ENCODE results near the gene ZSWIM1. TPM values are rescaled to one million over a fixed set of nuclear protein-coding genes. Genes with fewer than 3 reads are reported as not detected.

The ZSWIM1 gene
- total and polyA plus RNA-seq, 2 donors from 2014 or later = 6.7 to 13.1 TPM

DNA sequence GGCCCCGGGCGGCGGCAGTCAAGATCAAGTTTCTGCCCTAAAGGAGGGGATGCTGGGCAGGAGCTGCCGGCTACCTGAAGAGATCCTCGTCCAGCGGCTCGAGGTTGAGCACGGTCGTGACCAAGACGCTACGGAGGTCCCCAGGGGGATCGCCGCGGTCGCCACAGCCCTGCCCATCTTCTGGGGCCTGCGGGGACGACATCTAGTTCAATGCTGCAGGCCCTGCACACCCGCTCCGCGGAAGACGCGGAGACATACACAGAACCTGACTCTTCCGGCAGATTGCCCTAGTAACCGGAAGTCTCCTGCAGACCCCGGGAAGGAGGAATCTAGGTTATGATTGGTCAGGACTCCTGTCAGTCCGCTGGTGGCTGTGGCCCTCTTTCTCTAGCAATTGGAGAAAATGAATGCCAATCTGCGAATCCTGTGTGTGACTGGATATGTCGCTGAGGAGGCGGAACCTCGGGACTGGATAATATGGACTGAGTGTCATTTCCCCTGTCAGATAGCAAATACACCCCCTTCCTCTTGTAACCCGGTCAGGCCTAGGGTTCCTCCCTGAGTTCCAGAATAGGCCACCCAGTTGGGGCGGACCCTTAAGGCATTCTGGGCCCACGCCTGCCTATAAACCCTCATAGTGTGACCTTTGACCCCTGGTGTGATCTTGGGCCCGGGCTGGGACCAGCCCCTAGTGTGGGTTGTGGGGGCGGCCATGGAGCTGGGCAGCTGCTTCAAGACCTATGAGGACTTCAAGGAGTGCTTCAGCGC lies 23.7 kb upstream of the ZSWIM1 start, which contains the start of the genes ACOT8 and ZSWIM3:
TSS of gene ACOT8 (minus strand) at position 279 of the 768 bp plus-strand sequence. CDS start at position 202, 77 bp downstream.
TSS of gene ZSWIM3 (plus strand) at position 501 of the 768 bp plus-strand sequence. CDS start at position 713, 212 bp downstream.
- DNase-seq (peak; percentile 95 to 100 (median 99)), FAIRE-seq (peak; percentile 78)
- intact Hi-C loops (cut with DNase I) = no loop called here
- Histone ChIP-seq H3K4me3 (ENCODE audit: low read length in 3 of 3) (peak within 1 kb of the TSS; percentile 74 to 93 (median 88)), H3K36me3 (ENCODE audit: control insufficient read depth in 2 of 3, insufficient read depth in 3 of 3, low read length in 3 of 3) (peaks cover 0 to 2% (median 0%) of the 10 kb centered on the region in 3 donors), H3K9ac (ENCODE audit: low read length in 3 of 3) (peak within 1 kb of the TSS; percentile 65 to 95 (median 68)), H3K27me3 (ENCODE audit: control insufficient read depth, insufficient read depth, low read length) (no peaks in the 10 kb centered on the region), H3K4me1 (ENCODE audit: control insufficient read depth in 2 of 3, insufficient read depth in 2 of 3, low read depth in 1 of 3, low read length in 3 of 3) (peaks cover 0 to 27% (median 7%) of the 10 kb centered on the region in 3 donors), H3K9me3 (ENCODE audit: control insufficient read depth in 2 of 3, insufficient read depth in 1 of 3, low read length in 3 of 3) (no peaks in the 10 kb centered on the region), H3K27ac (ENCODE audit: low read depth in 2 of 2, low read length in 2 of 2) (peak within 1 kb of the TSS; percentile 81 to 84)
- TF ChIP-seq CTCF (IDR thresholded peaks at IDR 0.05; ENCODE audit: borderline replicate concordance, extremely low read depth, insufficient read depth) = no peak

DNA sequence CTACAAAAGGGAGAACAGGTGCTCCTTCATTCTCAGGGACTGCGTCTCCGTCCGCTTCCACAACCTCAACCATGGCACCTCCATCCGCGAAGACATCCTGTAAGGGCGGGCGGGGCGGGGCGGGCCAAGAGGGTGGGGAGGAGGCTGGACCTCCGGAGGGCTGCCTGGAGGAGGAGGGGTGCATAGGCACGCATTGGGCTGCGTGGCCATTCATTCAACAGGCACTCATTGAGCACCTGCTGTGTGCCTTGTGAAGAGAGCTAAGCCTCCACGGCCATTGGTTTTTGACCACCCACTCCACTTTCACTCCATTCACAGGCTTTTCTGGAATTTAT lies 23.2 kb upstream of the ZSWIM1 start:
- Histone ChIP-seq H3K27ac (ENCODE audit: low read depth in 2 of 2, low read length in 2 of 2) (peak overlapping the region; percentile 81 to 84), H3K9me3 (ENCODE audit: control insufficient read depth in 2 of 3, insufficient read depth in 1 of 3, low read length in 3 of 3) (no peaks in the 10 kb centered on the region), H3K36me3 (ENCODE audit: control insufficient read depth in 2 of 3, insufficient read depth in 3 of 3, low read length in 3 of 3) (peaks cover 0 to 2% (median 0%) of the 10 kb centered on the region in 3 donors), H3K4me3 (ENCODE audit: low read length in 3 of 3) (peak overlapping the region; percentile 74 to 93 (median 88)), H3K9ac (ENCODE audit: low read length in 3 of 3) (peak overlapping the region; percentile 35 to 95 (median 65)), H3K27me3 (ENCODE audit: control insufficient read depth, insufficient read depth, low read length) (no peaks in the 10 kb centered on the region), H3K4me1 (ENCODE audit: control insufficient read depth in 2 of 3, insufficient read depth in 2 of 3, low read depth in 1 of 3, low read length in 3 of 3) (peaks cover 0 to 27% (median 7%) of the 10 kb centered on the region in 3 donors)
- TF ChIP-seq CTCF (IDR thresholded peaks at IDR 0.05; ENCODE audit: borderline replicate concordance, extremely low read depth, insufficient read depth) = no peak
- DNase-seq (no peak), FAIRE-seq (no peak)
- intact Hi-C loops (cut with DNase I) = no loop called here

DNA sequence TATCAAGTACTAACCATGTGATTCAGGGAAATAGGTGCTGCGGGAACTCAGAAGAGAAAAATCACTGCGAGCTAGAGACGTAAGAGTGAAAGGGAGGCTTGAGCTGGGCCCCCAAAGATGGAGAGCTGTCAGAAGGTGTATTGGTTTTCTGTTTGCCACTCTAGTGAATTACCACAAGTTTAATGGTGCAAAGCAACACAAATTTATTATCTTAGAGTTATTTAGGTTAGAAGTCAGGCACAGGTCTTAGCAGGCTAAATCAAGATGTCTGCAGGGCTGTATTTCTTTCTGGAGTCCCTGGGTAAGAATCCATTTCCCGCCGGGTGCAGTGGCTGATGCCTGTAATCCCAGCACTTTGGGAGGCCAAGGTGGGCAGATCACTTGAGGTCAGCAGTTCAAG lies 21.1 kb upstream of the ZSWIM1 start:
- peak in 3 of 5 donors; percentile 24 to 84 (median 68) for DNase-seq
- intact Hi-C loops (cut with DNase I) = no loop called here

More for the DNA sequence above, 21.1 kb upstream of the ZSWIM1 start:
- no peak for FAIRE-seq
- H3K9ac ChIP-seq (ENCODE audit: low read length in 3 of 3) = no peak overlapping the region
- peaks cover 0 to 24% (median 7%) of the 10 kb centered on the region in 3 donors for H3K4me1 ChIP-seq (ENCODE audit: control insufficient read depth in 2 of 3, insufficient read depth in 2 of 3, low read depth in 1 of 3, low read length in 3 of 3)
- no peaks in the 10 kb centered on the region for H3K36me3 ChIP-seq (ENCODE audit: control insufficient read depth in 2 of 3, insufficient read depth in 3 of 3, low read length in 3 of 3)
- no peaks in the 10 kb centered on the region for H3K27me3 ChIP-seq (ENCODE audit: control insufficient read depth, insufficient read depth, low read length)
- no peaks in the 10 kb centered on the region for H3K9me3 ChIP-seq (ENCODE audit: control insufficient read depth in 2 of 3, insufficient read depth in 1 of 3, low read length in 3 of 3)
- H3K27ac ChIP-seq (ENCODE audit: low read depth in 2 of 2, low read length in 2 of 2) = no peak overlapping the region
- TF ChIP-seq CTCF (IDR thresholded peaks at IDR 0.05; ENCODE audit: borderline replicate concordance, extremely low read depth, insufficient read depth) = no peak
- H3K4me3 ChIP-seq (ENCODE audit: low read length in 3 of 3) = no peak overlapping the region

Data from kidney (tissue), 14 donors.